HepG2 (cell line): ENCODE results near the gene AMOTL2. TPM values are rescaled to one million over a fixed set of nuclear protein-coding genes. Genes with fewer than 3 reads are reported as not detected.

Source experiments
- ATAC-seq: fragments of 200-7000 bp; cut with Tn5 transposase; 3 replicates; pipeline ENCODE4 v1.9.1; 2020; ENCODE audit warnings: mild to moderate bottlenecking, moderate library complexity
- BruUV-seq: library from RNA; stranded (reverse); fragments of 400-500 nt; replicated peaks from 2 replicates; lab custom pipeline; 2021; lab: Mats Ljungman, UMichigan
- CTCF ChIA-PET: fragments of 300-600 bp; formaldehyde crosslinking; extraction: SDS; loops from one replicate; lab custom pipeline; 2021; ENCODE audit warnings: low total read pairs, inconsistent platforms, low intra/inter-chr PET ratio; lab: Yijun Ruan, JAX
- POLR2A ChIA-PET: fragments of 350-600 bp; sonication (Branson Sonifier 250); formaldehyde crosslinking; loops from one replicate; lab custom pipeline; 2020; ENCODE audit warnings: antibody characterized with exemption, inconsistent platforms; lab: Yijun Ruan, JAX
- DNase-seq: peaks from one replicate; pipeline ENCODE4 v3.0.0-alpha.2; 2015; ENCODE audit warnings: low spot score
- FAIRE-seq: peaks from 3 replicates; lab custom pipeline; 2011; peaks lifted over from hg19 to GRCh38; lab: Jason Lieb, UNC
- H2AFZ ChIP-seq: one replicate; pipeline ENCODE4 v1.6.1; 2011; ENCODE audit warnings: low read length, inconsistent platforms
- H3K27ac ChIP-seq: fragments of 300-600 bp; 3 replicates; pipeline ENCODE4 v1.8.0; 2011; ENCODE audit warnings: mixed run types, mild to moderate bottlenecking, mixed read lengths, low read length, inconsistent platforms; ENCODE audit not compliant: insufficient read depth; ENCODE audit errors: extremely low read length
- H3K27me3 ChIP-seq, 2 experiments: fragments of 200-600 bp in 1 of 2; 2 replicates in 1 of 2; 3 replicates in 1 of 2; pipeline versions ENCODE4 v1.6.0 to v1.8.0; 2011; ENCODE audit warnings: low read length in 2 of 2, mild to moderate bottlenecking in 2 of 2, moderate library complexity in 2 of 2, inconsistent platforms in 1 of 2; ENCODE audit not compliant: insufficient read depth in 2 of 2, control insufficient read depth in 1 of 2
- H3K36me3 ChIP-seq, 2 experiments: fragments of 200-600 bp in 1 of 2; replicated peaks in 1 of 2; 2 replicates in 1 of 2; 3 replicates in 1 of 2; pipeline versions ENCODE4 v1.5.1 to v1.8.0; 2011; ENCODE audit warnings: low read length in 2 of 2, inconsistent platforms in 1 of 2; ENCODE audit not compliant: insufficient read depth in 2 of 2, control insufficient read depth in 1 of 2
- H3K4me1 ChIP-seq: 2 replicates; pipeline ENCODE4 v1.5.1; 2012; ENCODE audit warnings: low read length, inconsistent platforms; ENCODE audit not compliant: insufficient read depth
- H3K4me2 ChIP-seq: 2 replicates; pipeline ENCODE4 v1.6.0; 2011; ENCODE audit warnings: low read depth, low read length, inconsistent platforms
- H3K4me3 ChIP-seq, 3 experiments: fragments of 200-600 bp in 1 of 3; sonication (generic), shearing (Covaris generic) in 1 of 3; replicated peaks in 1 of 3; 2 replicates each; pipeline ENCODE4 v1.5.1; 2011 to 2016; ENCODE audit warnings: low read length in 3 of 3, inconsistent platforms in 2 of 3, low read depth in 2 of 3, mild to moderate bottlenecking in 2 of 3, control low read depth in 1 of 3, mixed read lengths in 1 of 3; ENCODE audit not compliant: insufficient read depth in 1 of 3
- H3K79me2 ChIP-seq: one replicate; pipeline ENCODE4 v1.6.1; 2011; ENCODE audit warnings: low read length, inconsistent platforms; ENCODE audit not compliant: insufficient read depth
- H3K9ac ChIP-seq: 2 replicates; pipeline ENCODE4 v1.6.0; 2011; ENCODE audit warnings: mild to moderate bottlenecking, low read depth, low read length, inconsistent platforms; ENCODE audit not compliant: insufficient read depth
- H3K9me3 ChIP-seq: 2 replicates; pipeline ENCODE4 v1.5.1; 2012; ENCODE audit warnings: mild to moderate bottlenecking, low read length
- H4K20me1 ChIP-seq: 2 replicates; pipeline ENCODE4 v1.6.0; 2011; ENCODE audit warnings: inconsistent platforms, mild to moderate bottlenecking, low read length, moderate library complexity; ENCODE audit not compliant: insufficient read depth
- ADNP ChIP-seq: sonication (generic); formaldehyde crosslinking; IDR thresholded peaks from 2 replicates; pipeline ENCODE4 v1.4.0; 2020; ENCODE audit warnings: missing genetic modification reagents
- CENPBD1 ChIP-seq: sonication (generic); formaldehyde crosslinking; IDR thresholded peaks from 2 replicates; pipeline ENCODE4 v1.8.0; 2022; ENCODE audit warnings: missing genetic modification reagents, low read depth, mild to moderate bottlenecking, borderline replicate concordance
- HDAC6 ChIP-seq: fragments of 200-600 bp; sonication (generic); IDR thresholded peaks from 2 replicates; pipeline ENCODE4 v1.7.0; 2017; ENCODE audit warnings: mild to moderate bottlenecking, antibody characterized with exemption, low read length, low read depth
- HOXA5 ChIP-seq: sonication (generic); formaldehyde crosslinking; IDR thresholded peaks from 2 replicates; pipeline ENCODE4 v1.4.0; 2020; ENCODE audit warnings: missing genetic modification reagents
- STAT6 ChIP-seq: sonication (generic); formaldehyde crosslinking; IDR thresholded peaks from 2 replicates; pipeline ENCODE4 v1.4.0; 2020; ENCODE audit warnings: missing genetic modification reagents, mild to moderate bottlenecking, borderline replicate concordance
- TAF15 ChIP-seq: fragments of 200-400 bp; formaldehyde crosslinking; IDR thresholded peaks from one replicate; pipeline ENCODE4 v1.6.1; 2018; ENCODE audit warnings: mild to moderate bottlenecking, low read depth, low read length; ENCODE audit not compliant: poor library complexity, severe bottlenecking
- TEAD3 ChIP-seq: optimal IDR thresholded peaks from 2 replicates; pipeline ENCODE3; 2016; ENCODE audit warnings: borderline replicate concordance
- ZBTB20 ChIP-seq: sonication (generic); formaldehyde crosslinking; IDR thresholded peaks from 2 replicates; pipeline ENCODE4 v1.8.1; 2023; ENCODE audit warnings: missing genetic modification reagents, low read depth, mild to moderate bottlenecking, borderline replicate concordance
- ZFP36 ChIP-seq: fragments of 150-350 bp; IDR thresholded peaks from 2 replicates; pipeline ENCODE4 v1.6.1; 2018; ENCODE audit warnings: borderline replicate concordance, low read length, low read depth; ENCODE audit not compliant: partially characterized antibody
- ZFP62 ChIP-seq: sonication (generic); formaldehyde crosslinking; IDR thresholded peaks from 2 replicates; pipeline ENCODE4 v1.4.0; 2020; ENCODE audit warnings: missing genetic modification reagents
- ZMYM3 ChIP-seq: sonication (generic); formaldehyde crosslinking; IDR thresholded peaks from 2 replicates; pipeline ENCODE4 v1.5.1; 2020; ENCODE audit warnings: mild to moderate bottlenecking, missing genetic modification reagents
- ZNF20 ChIP-seq: sonication (generic); formaldehyde crosslinking; IDR thresholded peaks from 2 replicates; pipeline ENCODE4 v1.4.0; 2020; ENCODE audit warnings: mild to moderate bottlenecking, moderate library complexity, missing genetic modification reagents
- ZNF33A ChIP-seq: sonication (generic); formaldehyde crosslinking; IDR thresholded peaks from 2 replicates; pipeline ENCODE4 v1.5.1; 2020; ENCODE audit warnings: missing genetic modification reagents, mild to moderate bottlenecking, moderate library complexity, borderline replicate concordance
- ZNF749 ChIP-seq: sonication (generic); formaldehyde crosslinking; IDR thresholded peaks from 2 replicates; pipeline ENCODE4 v1.8.0; 2022; ENCODE audit warnings: mild to moderate bottlenecking, missing genetic modification reagents, moderate library complexity, borderline replicate concordance
- ZNF775 ChIP-seq: sonication (generic); formaldehyde crosslinking; IDR thresholded peaks from 2 replicates; pipeline ENCODE4 v1.4.0; 2020; ENCODE audit warnings: missing genetic modification reagents, mild to moderate bottlenecking, moderate library complexity, borderline replicate concordance
- ZNF816 ChIP-seq: sonication (generic); formaldehyde crosslinking; IDR thresholded peaks from 2 replicates; pipeline ENCODE4 v1.8.0; 2022; ENCODE audit warnings: missing genetic modification reagents, mild to moderate bottlenecking, borderline replicate concordance
- ZNF878 ChIP-seq: sonication (generic); formaldehyde crosslinking; IDR thresholded peaks from 2 replicates; pipeline ENCODE4 v1.8.1; 2023; ENCODE audit warnings: mild to moderate bottlenecking, missing genetic modification reagents, moderate library complexity
- WGBS: methylation state at CpG from one replicate; pipeline ENCODE4 v1.1.6; 2017; ENCODE audit warnings: low lambda C conversion rate; 5-methylcytosine and 5-hydroxymethylcytosine counted together
- in situ Hi-C: cut with HindIII; loops from 2 replicates; pipeline ENCODE4 v1.10.0; 2017; ENCODE audit warnings: low pct_unique_long_range_greater_than_20kb; ENCODE audit not compliant: extremely low pct_ligation_motif_present
- intact Hi-C: fragments of 100-400 bp; cut with micrococcal nuclease; formaldehyde crosslinking; loops from one replicate; pipeline ENCODE4 v1.10.0; 2022; ENCODE audit not compliant: unreplicated experiment
- polyA plus RNA-seq, 8 experiments: library from polyadenylated mRNA; depleted of rRNA in 3 of 8; stranded (reverse) in 7 of 8; unstranded in 1 of 8; fragments of >200 nt; fragmentation: Illumina TruSeq in 4 of 8; extraction: Trizol in 4 of 8; gene quantifications; 2 replicates each; pipeline versions ENCODE4 v1.2.1 to v1.2.3, GENCODE V29; 2011 to 2016; ENCODE audit warnings: low read depth in 4 of 8, missing spikeins in 1 of 8, mixed read lengths in 1 of 8; ENCODE audit not compliant: insufficient read depth in 1 of 8
- total RNA-seq, 5 experiments: library from RNA; depleted of rRNA; stranded (reverse); fragments of >200 nt; fragmentation: Illumina TruSeq; extraction: Trizol; gene quantifications; 2 replicates each; pipeline ENCODE4 v1.2.3, GENCODE V29; 2016; ENCODE audit warnings: low read depth in 1 of 5
- TF ChIP-seq, protein P1 (sequence below): sonication (generic); formaldehyde crosslinking; IDR thresholded peaks from 2 replicates; pipeline ENCODE4 v1.5.0; 2020; ENCODE audit warnings: mild to moderate bottlenecking, missing genetic modification reagents

The AMOTL2 gene
- total and polyA plus RNA-seq, 2 of the 13 experiments (the other 11 are each of a cell fraction or from before 2014, with no cell fraction given): 17.3 to 18.5 TPM

GRCh38 chr3:134419214-134419959, 45.1 kb upstream of the AMOTL2 start (continued):
- TF ChIP-seq ZNF816 (CRISPR knock-in tag) (no peak; the same call in 1 of the 2 replicates), TEAD3 (CRISPR knock-in tag) (peak; percentile 44)
- TF ChIP-seq, protein P1, sequence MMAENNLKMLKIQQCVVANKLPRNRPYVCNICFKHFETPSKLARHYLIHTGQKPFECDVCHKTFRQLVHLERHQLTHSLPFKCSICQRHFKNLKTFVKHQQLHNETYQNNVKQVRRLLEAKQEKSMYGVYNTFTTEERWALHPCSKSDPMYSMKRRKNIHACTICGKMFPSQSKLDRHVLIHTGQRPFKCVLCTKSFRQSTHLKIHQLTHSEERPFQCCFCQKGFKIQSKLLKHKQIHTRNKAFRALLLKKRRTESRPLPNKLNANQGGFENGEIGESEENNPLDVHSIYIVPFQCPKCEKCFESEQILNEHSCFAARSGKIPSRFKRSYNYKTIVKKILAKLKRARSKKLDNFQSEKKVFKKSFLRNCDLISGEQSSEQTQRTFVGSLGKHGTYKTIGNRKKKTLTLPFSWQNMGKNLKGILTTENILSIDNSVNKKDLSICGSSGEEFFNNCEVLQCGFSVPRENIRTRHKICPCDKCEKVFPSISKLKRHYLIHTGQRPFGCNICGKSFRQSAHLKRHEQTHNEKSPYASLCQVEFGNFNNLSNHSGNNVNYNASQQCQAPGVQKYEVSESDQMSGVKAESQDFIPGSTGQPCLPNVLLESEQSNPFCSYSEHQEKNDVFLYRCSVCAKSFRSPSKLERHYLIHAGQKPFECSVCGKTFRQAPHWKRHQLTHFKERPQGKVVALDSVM (CRISPR knock-in tag): no peak

GRCh38 chr3:134409041-134409440, 34.8 kb upstream of the AMOTL2 start:
- CTCF ChIA-PET: no interaction called here
- no peaks in the 10 kb centered on the region for H4K20me1 ChIP-seq
- intact Hi-C loops (no loop called here), in situ Hi-C loops (no loop called here)
- H3K27ac ChIP-seq: no peak overlapping the region
- POLR2A ChIA-PET: no interaction called here
- no peak overlapping the region for H3K4me3 ChIP-seq
- BruUV-seq: no TSS peak
- FAIRE-seq: no peak
- peaks cover 7 to 28% of the 10 kb centered on the region in 2 experiments; a peak in 4 of 5 replicates for H3K27me3 ChIP-seq
- H3K36me3 ChIP-seq: no peaks in the 10 kb centered on the region
- no peak for DNase-seq
- no peaks in the 10 kb centered on the region for H3K4me1 ChIP-seq
- no peak overlapping the region for H3K9ac ChIP-seq
- TF ChIP-seq ZNF20 (CRISPR knock-in tag) (no peak), ZBTB20 (CRISPR knock-in tag) (no peak), ZNF749 (CRISPR knock-in tag) (no peak), STAT6 (CRISPR knock-in tag) (no peak), ZNF775 (no peak), HDAC6 (no peak), ZFP36 (no peak), ZNF878 (no peak), ZMYM3 (CRISPR knock-in tag) (no peak), TAF15 (no peak), ZNF33A (CRISPR knock-in tag) (no peak), HOXA5 (no peak), ZFP62 (CRISPR knock-in tag) (no peak), CENPBD1 (CRISPR knock-in tag) (no peak), ADNP (CRISPR knock-in tag) (no peak)
- H3K9me3 ChIP-seq: no peaks in the 10 kb centered on the region
- 4% methylated on average over 1 of the region's 1 CpG for WGBS
- H3K4me2 ChIP-seq: no peak overlapping the region
- no peak overlapping the region for H2AFZ ChIP-seq
- H3K79me2 ChIP-seq: no peaks in the 10 kb centered on the region
- ATAC-seq: no peak
